Activated T-cell treated with anti-CD3 and anti-CD28 coated beads, Interleukin-2, amount 50 U/mL, for 48 hours (primary cell): Measurements from ENCODE around the gene BRF1.
A peak's percentile ranks its signal among the peaks of the same experiment; 100 is the strongest.
"Not testable (repeated sequence)": the region's sequence is repeated elsewhere in the genome, so short reads cannot be mapped to it uniquely, and the experiment has no call there.

Experiments used
- DNase-seq, 2 experiments: peaks; one replicate each; pipeline ENCODE4 v3.0.0-alpha.2; 2020

Gene BRF1

GRCh38 chr14:105300542-105301102, at the start of gene BRF1:
TSS of gene BRF1 (minus strand) at chr14:105301001. CDS start at chr14:105300629, 372 bp downstream.
- peak; percentile 97 to 99 for DNase-seq

- no peak for DNase-seq
These were observed 49.2 kb upstream of the BRF1 start for GRCh38 chr14:105349992-105350391.

- no peak for DNase-seq
These were observed 48.3 kb upstream of the BRF1 start for GRCh38 chr14:105348945-105349699.

- DNase-seq: no peak
These were observed 47.6 kb upstream of the BRF1 start for GRCh38 chr14:105348169-105348944.

GRCh38 chr14:105347587-105347968, 46.8 kb upstream of the BRF1 start:
- no peak for DNase-seq

- no peak for DNase-seq
These were observed 46.2 kb upstream of the BRF1 start for GRCh38 chr14:105346876-105347586.

- DNase-seq: no peak
These were observed 45.4 kb upstream of the BRF1 start for GRCh38 chr14:105346200-105346533.

GRCh38 chr14:105343194-105343593, 42.4 kb upstream of the BRF1 start:
- DNase-seq: no peak

GRCh38 chr14:105340821-105341733, 40.3 kb upstream of the BRF1 start:
- no peak for DNase-seq

- DNase-seq: no peak
These were observed 37.4 kb upstream of the BRF1 start for GRCh38 chr14:105337966-105338741.

- no peak for DNase-seq
These were observed 36.6 kb upstream of the BRF1 start for GRCh38 chr14:105337433-105337832.

GRCh38 chr14:105336477-105337287, 35.9 kb upstream of the BRF1 start:
- no peak for DNase-seq

GRCh38 chr14:105335735-105336476, 35.1 kb upstream of the BRF1 start:
- DNase-seq: no peak

- not testable (repeated sequence) for DNase-seq
These were observed 34.4 kb upstream of the BRF1 start for GRCh38 chr14:105335231-105335542.

- DNase-seq: no peak
These were observed 33.8 kb upstream of the BRF1 start for GRCh38 chr14:105334383-105335230.

GRCh38 chr14:105333613-105334364, 33.0 kb upstream of the BRF1 start:
- DNase-seq: no peak

GRCh38 chr14:105333020-105333490, 32.3 kb upstream of the BRF1 start:
- DNase-seq: no peak

GRCh38 chr14:105332350-105332874, 31.6 kb upstream of the BRF1 start:
- no peak for DNase-seq
